ENCODE results near the gene RPS6KA5. TPM values are rescaled to one million over a fixed set of nuclear protein-coding genes. Genes with fewer than 3 reads are reported as not detected.
"Not testable (repeated sequence)": the region's sequence is repeated elsewhere in the genome, so short reads cannot be mapped to it uniquely, and the experiment has no call there.

RPS6KA5 gene
- total RNA-seq, 4 donors from 2014 or later = 3.1 to 10.5 (median 8.1) TPM

DNA sequence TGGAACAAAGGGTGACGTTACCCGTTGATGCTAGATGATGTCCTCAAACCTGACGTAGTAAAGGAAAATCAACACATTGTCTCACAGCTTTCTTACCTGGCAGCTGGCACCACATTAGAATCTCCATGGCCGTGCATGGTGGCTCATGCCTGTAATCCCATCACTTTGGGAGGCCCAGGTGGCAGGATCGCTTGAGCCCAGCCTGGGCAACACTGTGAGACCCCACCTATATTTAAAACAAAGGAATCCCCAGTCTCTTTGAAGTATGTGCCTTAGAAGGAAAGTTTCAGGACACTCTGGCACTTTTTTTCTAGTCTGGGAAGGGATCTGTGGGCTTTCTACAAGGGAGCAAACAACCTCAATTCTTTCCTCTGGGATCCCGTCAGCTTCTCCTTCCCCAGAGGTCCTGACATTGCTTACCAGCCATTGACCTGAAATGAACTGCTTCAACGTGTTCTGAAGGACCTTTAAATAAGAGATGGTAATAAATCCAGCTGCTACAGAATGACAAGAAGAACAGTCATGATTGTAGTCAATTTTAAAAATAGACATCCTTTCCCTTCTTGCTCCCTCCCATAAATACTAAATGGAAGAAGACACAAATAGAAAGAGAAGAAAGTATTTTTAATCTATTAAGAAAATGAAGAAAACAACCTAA lies 210.5 kb downstream of the RPS6KA5 start:
- DNase-seq = no peak
- TF ChIP-seq POLR2A (IDR thresholded peaks at IDR 0.05) = no peak
- H3K36me3 ChIP-seq = no peaks in the 10 kb centered on the region
- 83 to 87% methylated on average over 6 to 7 of the region's 7 CpGs for WGBS, 2 donors
- no peaks in the 10 kb centered on the region for H3K9me3 ChIP-seq
- H3K27ac ChIP-seq = no peak overlapping the region
- no peak overlapping the region for H3K4me3 ChIP-seq
- H3K27me3 ChIP-seq = no peaks in the 10 kb centered on the region
- intact Hi-C loops (cut with DNase I) = no loop called here
- H3K4me1 ChIP-seq = no peaks in the 10 kb centered on the region

- Histone ChIP-seq H3K27me3 (no peaks in the 10 kb centered on the region), H3K27ac (no peak overlapping the region), H3K4me3 (no peak overlapping the region), H3K4me1 (no peaks in the 10 kb centered on the region), H3K9me3 (no peaks in the 10 kb centered on the region), H3K36me3 (no peaks in the 10 kb centered on the region)
- no peak for TF ChIP-seq POLR2A (IDR thresholded peaks at IDR 0.05)
- TF ChIP-seq CTCF (IDR thresholded peaks at IDR 0.05) = no peak
- WGBS, 2 donors = 91 to 93% methylated on average over 16 to 17 of the region's 17 CpGs
- intact Hi-C loops (cut with DNase I) = no loop called here
- no peak for DNase-seq
Observed at GRCh38 chr14:90848944-90849731, 211.3 kb downstream of the RPS6KA5 start.

DNA sequence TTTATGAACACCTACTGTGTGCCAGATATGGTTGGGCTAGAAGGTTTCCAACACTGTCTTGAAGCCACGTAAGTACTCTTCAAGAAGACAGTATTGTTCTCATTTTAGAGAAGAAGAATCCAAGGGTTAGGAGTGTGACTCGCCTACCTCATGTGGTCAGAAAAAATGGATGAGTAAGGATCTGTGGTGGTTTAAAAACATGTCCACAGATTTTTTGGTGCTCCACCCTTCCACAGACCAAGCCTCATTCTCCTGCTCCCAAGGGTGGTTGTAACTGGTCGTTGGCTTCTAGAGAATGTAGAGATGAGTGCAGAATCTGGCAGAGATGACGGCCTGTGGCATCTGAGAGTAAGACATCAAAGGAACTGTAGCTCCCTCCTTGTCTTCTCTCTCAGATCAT lies 213.9 kb downstream of the RPS6KA5 start:
- intact Hi-C loops (cut with DNase I) = no loop called here

DNA sequence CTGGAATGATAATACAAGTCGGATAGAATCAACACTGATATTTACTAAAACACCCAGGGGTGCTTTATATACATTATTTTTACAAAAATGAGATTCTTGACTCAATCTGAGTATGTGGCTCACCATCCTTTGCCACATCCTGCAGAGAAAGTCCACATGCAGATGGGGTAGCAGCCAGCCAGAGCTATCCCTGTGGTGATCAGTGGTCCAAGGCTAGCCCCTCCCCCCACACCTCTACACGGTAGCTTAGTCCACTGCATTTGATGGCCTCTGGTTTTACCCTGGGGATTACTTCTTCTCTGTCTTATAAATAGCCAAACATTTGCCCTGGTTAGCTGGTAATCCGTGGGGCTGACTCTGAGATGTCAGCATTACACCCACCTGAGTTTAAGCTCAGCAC lies 216.1 kb downstream of the RPS6KA5 start:
- Histone ChIP-seq H3K36me3 (no peaks in the 10 kb centered on the region), H3K4me1 (no peaks in the 10 kb centered on the region), H3K27me3 (no peaks in the 10 kb centered on the region), H3K9me3 (no peaks in the 10 kb centered on the region), H3K4me3 (no peak overlapping the region), H3K27ac (no peak overlapping the region)
- TF ChIP-seq POLR2A (IDR thresholded peaks at IDR 0.05) (no peak), CTCF (IDR thresholded peaks at IDR 0.05) (no peak)
- no peak for DNase-seq
- 88 to 91% methylated on average over 2 of the region's 3 CpGs for WGBS, 2 donors
- intact Hi-C loops (cut with DNase I) = no loop called here

More for the DNA sequence above, 213.9 kb downstream of the RPS6KA5 start:
- WGBS, 2 donors = 73 to 87% methylated on average over 4 of the region's 4 CpGs
- Histone ChIP-seq H3K4me3 (no peak overlapping the region), H3K27ac (no peak overlapping the region), H3K36me3 (no peaks in the 10 kb centered on the region), H3K4me1 (no peaks in the 10 kb centered on the region), H3K27me3 (no peaks in the 10 kb centered on the region), H3K9me3 (no peaks in the 10 kb centered on the region)
- no peak for DNase-seq
- no peak for TF ChIP-seq CTCF (IDR thresholded peaks at IDR 0.05)
- TF ChIP-seq POLR2A (IDR thresholded peaks at IDR 0.05) = no peak

GRCh38 chr14:90842726-90843125 lies 217.7 kb downstream of the RPS6KA5 start:
- no peak overlapping the region for H3K27ac ChIP-seq
- no peak for TF ChIP-seq POLR2A (IDR thresholded peaks at IDR 0.05)
- TF ChIP-seq CTCF (IDR thresholded peaks at IDR 0.05) = no peak
- no peak overlapping the region for H3K4me3 ChIP-seq
- no peaks in the 10 kb centered on the region for H3K36me3 ChIP-seq
- WGBS, 2 donors = 66% methylated on average over 5 to 6 of the region's 6 CpGs
- no peaks in the 10 kb centered on the region for H3K4me1 ChIP-seq
- DNase-seq = no peak
- H3K9me3 ChIP-seq = no peaks in the 10 kb centered on the region
- intact Hi-C loops (cut with DNase I) = no loop called here
- H3K27me3 ChIP-seq = no peaks in the 10 kb centered on the region

DNA sequence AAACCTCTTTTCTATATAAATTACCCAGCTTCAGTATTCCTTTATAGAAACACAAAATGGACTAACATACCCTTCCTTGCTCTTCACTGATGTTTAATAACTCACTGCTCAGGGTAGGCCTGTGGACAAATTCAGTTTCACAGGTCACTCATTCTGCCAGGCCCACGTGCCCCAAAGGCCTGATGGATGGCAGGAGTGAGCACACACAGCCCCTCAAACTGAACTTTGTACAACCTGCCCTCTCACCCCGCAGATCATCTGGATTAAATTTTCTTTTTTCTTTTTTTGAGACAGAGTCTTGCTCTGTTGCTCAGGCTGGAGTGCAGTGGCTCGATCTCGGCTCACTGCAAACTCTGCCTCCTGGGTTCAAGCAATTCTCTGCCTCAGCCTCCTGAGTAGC lies 219.8 kb downstream of the RPS6KA5 start:
- H3K4me1 ChIP-seq; intact Hi-C loops (cut with DNase I); H3K4me3 ChIP-seq; H3K27ac ChIP-seq; H3K9me3 ChIP-seq; H3K27me3 ChIP-seq; DNase-seq; H3K36me3 ChIP-seq: not testable (repeated sequence)
- WGBS, 2 donors = 84 to 88% methylated on average over 4 of the region's 4 CpGs
